Pancreas (tissue), 10 donors: ENCODE results near the gene PAN2. TPM values are rescaled to one million over a fixed set of nuclear protein-coding genes. Genes with fewer than 3 reads are reported as not detected.
A peak's percentile ranks its signal among the peaks of the same experiment; 100 is the strongest.
"Not testable (repeated sequence)": the region's sequence is repeated elsewhere in the genome, so short reads cannot be mapped to it uniquely, and the experiment has no call there.

Source experiments
- ATAC-seq, 4 donors: fragments of 200-7000 bp; cut with Tn5 transposase; one replicate each; pipeline versions ENCODE4 v1.8.0 to v1.9.1; 2020; ENCODE audit warnings: mild to moderate bottlenecking in 4 of 4, moderate library complexity in 4 of 4
- DNase-seq, 6 donors: peaks; one replicate each; pipeline ENCODE4 v3.0.0-alpha.2; 2020
- FAIRE-seq: peaks from 2 replicates; lab custom pipeline; 2012; peaks lifted over from hg19 to GRCh38; lab: Jason Lieb, UNC
- H3K27ac ChIP-seq, 4 donors: fragments of 200-600 bp; sonication (generic); 1 replicate in 3 of 4; 2 replicates in 1 of 4; pipeline versions ENCODE4 v1.5.0 to v1.8.0; 2020
- H3K27me3 ChIP-seq, 4 donors: fragments of 200-600 bp; one replicate each; pipeline ENCODE4 v1.8.0; 2021
- H3K36me3 ChIP-seq, 3 donors: fragments of 200-600 bp; sonication (generic) in 1 of 3; one replicate each; pipeline versions ENCODE4 v1.5.0 to v1.8.0; 2020 to 2021
- H3K4me1 ChIP-seq, 3 donors: fragments of 200-600 bp; one replicate each; pipeline ENCODE4 v1.8.0; 2021
- H3K4me3 ChIP-seq, 4 donors: fragments of 200-600 bp; sonication (generic) in 2 of 4; one replicate each; pipeline versions ENCODE4 v1.5.0 to v1.8.0; 2020 to 2021
- H3K9me3 ChIP-seq, 4 donors: fragments of 200-600 bp; one replicate each; pipeline ENCODE4 v1.8.0; 2021
- CTCF ChIP-seq, 4 donors: fragments of 200-600 bp; sonication (generic) in 3 of 4; IDR thresholded peaks; one replicate each; pipeline versions ENCODE4 v1.5.0 to v1.8.0; 2021; ENCODE audit warnings: antibody characterized with exemption in 4 of 4
- WGBS, 2 donors: extraction: QIAGEN DNeasy Blood & Tissue Kit; methylation state at CpG; one replicate each; pipeline ENCODE4 v1.1.7; 2013; 5-methylcytosine and 5-hydroxymethylcytosine counted together
- intact Hi-C, 3 donors: fragments of 100-400 bp; cut with DNase I; formaldehyde crosslinking; loops; one replicate each; pipeline versions ENCODE4 v1.11.1 to v1.14.2; 2022
- polyA plus RNA-seq, 2 donors: library from polyadenylated mRNA; stranded (reverse); fragments of 200-250 nt; gene quantifications; one replicate each; pipeline ENCODE4 v1.2.3, GENCODE V29; 2013
- total RNA-seq, 6 donors: library from RNA; stranded (reverse); fragmentation: NEBNext Ultra II Directional in 4 of 6; extraction: Animal tissue kit (Norgen Biotek cat#: 25700) in 4 of 6; gene quantifications; one replicate each; pipeline versions ENCODE4 v1.2.1 to v1.2.4, GENCODE V29; 2021 to 2023
- donor health status: healthy with polysubstance abuse.
- donor health status: DM: no; HTN: no; CAD: no; lungs with moderate emphysema.
- donor health status: DM: no; HTN: no; CAD: no.
- donor health status: control.
- donor health status: control.
- donor health status: Bipolar disorder and iron deficiency.
- donor health status: DM: yes; HTN: yes; CAD: no.
- donor health status: DM: no; HTN: no; CAD: no.
- donor health status: DM: no; HTN: no; CAD: no.
- donor health status: DM: yes; HTN: yes; CAD: no.

The PAN2 gene
- total and polyA plus RNA-seq, 8 donors: 24.3 to 111 (median 49.3) TPM

- H3K36me3 ChIP-seq: peaks cover 0 to 85% (median 44%) of the 10 kb centered on the region in 3 donors
- H3K27me3 ChIP-seq: no peaks in the 10 kb centered on the region
- no peak overlapping the region for H3K27ac ChIP-seq
- H3K4me3 ChIP-seq: no peak overlapping the region
- DNase-seq (no peak), FAIRE-seq (no peak), ATAC-seq (no peak)
- WGBS, 2 donors: 93 to 97% methylated on average over 2 of the region's 2 CpGs
- intact Hi-C loops: no loop called here
- H3K4me1 ChIP-seq: no peaks in the 10 kb centered on the region
- no peaks in the 10 kb centered on the region for H3K9me3 ChIP-seq
- TF ChIP-seq CTCF (IDR thresholded peaks at IDR 0.05): no peak
Measured at GRCh38 chr12:56351325-56351724, 17.5 kb upstream of the PAN2 start.

- peaks cover 0 to 84% (median 44%) of the 10 kb centered on the region in 3 donors for H3K36me3 ChIP-seq
- intact Hi-C loops: no loop called here
Measured at GRCh38 chr12:56350662-56351061, 16.9 kb upstream of the PAN2 start.

DNA sequence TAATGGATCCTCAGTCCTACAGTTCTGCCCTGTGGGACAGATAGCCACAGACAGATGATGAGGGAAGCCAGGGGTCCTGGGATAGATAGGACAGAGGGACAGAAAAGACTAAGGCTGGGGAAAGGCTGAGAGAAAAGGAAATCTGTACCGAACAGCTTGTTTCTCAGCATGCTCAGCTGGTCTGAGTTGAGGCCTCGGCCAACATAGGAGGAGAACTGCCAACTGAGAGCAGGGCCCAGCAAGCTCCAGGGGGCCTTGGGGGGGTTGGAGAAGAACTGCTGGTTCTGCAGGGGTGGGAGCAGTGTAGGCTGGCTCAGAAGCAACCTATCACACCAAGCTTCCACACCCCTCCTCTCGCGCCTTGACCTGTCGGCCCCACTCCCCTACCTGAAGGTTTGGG is 15.0 kb upstream of the PAN2 start:
- no peak for TF ChIP-seq CTCF (IDR thresholded peaks at IDR 0.05)
- WGBS, 2 donors: 91 to 97% methylated on average over 5 of the region's 5 CpGs
- no peak for DNase-seq
- Histone ChIP-seq H3K4me3 (no peak overlapping the region), H3K27ac (no peak overlapping the region), H3K27me3 (no peaks in the 10 kb centered on the region), H3K36me3 (peaks cover 0 to 66% (median 27%) of the 10 kb centered on the region in 3 donors), H3K9me3 (no peaks in the 10 kb centered on the region), H3K4me1 (no peaks in the 10 kb centered on the region)
- no peak for FAIRE-seq
- no peak for ATAC-seq
- intact Hi-C loops: no loop called here

More at GRCh38 chr12:56350662-56351061, 16.9 kb upstream of the PAN2 start:
- Histone ChIP-seq H3K4me1 (no peaks in the 10 kb centered on the region), H3K27ac (no peak overlapping the region), H3K4me3 (no peak overlapping the region), H3K27me3 (no peaks in the 10 kb centered on the region), H3K9me3 (no peaks in the 10 kb centered on the region)
- no peak for FAIRE-seq
- 85 to 94% methylated on average over 2 of the region's 2 CpGs for WGBS, 2 donors
- DNase-seq: no peak
- no peak for TF ChIP-seq CTCF (IDR thresholded peaks at IDR 0.05)
- no peak for ATAC-seq

DNA sequence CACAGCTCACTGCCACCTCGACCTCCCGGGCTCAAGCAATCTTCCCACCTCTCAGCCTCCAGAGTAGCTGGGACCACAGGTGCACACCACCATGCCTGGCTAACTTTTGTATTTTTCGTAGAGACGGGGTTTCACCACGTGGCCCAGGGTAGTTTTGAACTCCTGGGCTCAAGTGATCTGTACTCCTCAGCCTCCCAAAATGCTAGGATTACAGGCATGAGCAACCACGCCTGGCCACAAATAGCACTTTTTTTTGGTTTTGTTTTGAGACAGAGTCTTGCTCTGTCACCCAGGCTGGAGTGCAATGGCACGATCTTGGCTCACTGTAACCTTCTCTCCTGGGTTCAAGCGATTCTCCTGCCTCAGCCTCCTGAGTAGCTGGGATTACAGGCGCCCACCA is 13.5 kb upstream of the PAN2 start:
- H3K4me3 ChIP-seq, DNase-seq, H3K27me3 ChIP-seq, H3K4me1 ChIP-seq, FAIRE-seq, H3K9me3 ChIP-seq, intact Hi-C loops, H3K27ac ChIP-seq, ATAC-seq: not testable (repeated sequence)
- H3K36me3 ChIP-seq: peaks cover 0 to 54% (median 31%) of the 10 kb centered on the region in 3 donors
- WGBS, 2 donors: 91 to 96% methylated on average over 9 of the region's 9 CpGs

DNA sequence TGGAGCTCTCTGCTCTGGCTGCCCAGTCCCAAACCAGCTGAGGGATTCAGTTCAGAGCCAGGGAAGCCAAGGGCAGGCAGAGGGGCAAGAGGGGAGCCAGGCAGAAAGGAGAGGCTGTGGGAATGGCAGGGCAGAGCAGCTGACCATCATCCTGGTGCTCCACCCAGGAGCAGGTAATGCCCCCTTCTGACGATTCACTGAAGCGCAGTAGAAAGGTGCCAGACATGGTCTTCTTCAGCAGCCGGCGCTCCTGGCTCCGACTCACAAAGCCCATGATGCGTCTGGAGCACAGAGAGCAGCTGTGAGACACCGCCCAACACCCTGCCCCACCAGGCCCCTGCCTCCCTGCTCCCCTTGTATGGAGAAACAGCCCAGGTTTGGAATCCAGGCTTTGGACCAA is 12.9 kb upstream of the PAN2 start:
- DNase-seq: no peak
- intact Hi-C loops: no loop called here
- H3K27ac ChIP-seq: no peak overlapping the region

DNA sequence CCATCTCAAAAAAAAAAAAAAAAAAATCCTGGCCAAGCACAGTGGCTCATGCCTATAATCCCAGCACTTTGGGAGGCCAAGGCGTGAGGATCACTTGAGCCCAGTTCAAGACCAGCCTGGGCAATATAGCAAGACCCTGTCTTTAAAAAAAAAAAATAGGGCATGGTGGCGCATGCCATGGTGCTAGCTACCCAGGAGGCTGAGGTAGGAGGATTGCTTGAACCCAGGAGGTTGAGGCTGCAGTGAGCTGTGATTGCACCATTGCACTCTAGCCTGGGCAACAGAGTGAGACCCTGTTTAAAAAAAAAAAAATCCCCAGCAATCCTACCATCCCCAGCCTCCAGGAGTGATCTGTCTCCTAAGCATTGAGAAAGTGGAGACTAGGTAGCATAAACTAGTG is 8.5 kb upstream of the PAN2 start:
- intact Hi-C loops: not testable (repeated sequence)

More for the DNA sequence above, 12.9 kb upstream of the PAN2 start:
- no peak for TF ChIP-seq CTCF (IDR thresholded peaks at IDR 0.05)
- H3K4me1 ChIP-seq: no peaks in the 10 kb centered on the region
- H3K36me3 ChIP-seq: peaks cover 0 to 53% (median 31%) of the 10 kb centered on the region in 3 donors
- peak in 2 of 4 donors; percentile 8 to 40 for ATAC-seq
- WGBS, 2 donors: 78 to 79% methylated on average over 7 of the region's 7 CpGs
- H3K27me3 ChIP-seq: no peaks in the 10 kb centered on the region
- no peak overlapping the region for H3K4me3 ChIP-seq
- FAIRE-seq: no peak
- no peaks in the 10 kb centered on the region for H3K9me3 ChIP-seq

More for the DNA sequence above, 8.5 kb upstream of the PAN2 start:
- H3K9me3 ChIP-seq, DNase-seq, H3K27me3 ChIP-seq, H3K4me3 ChIP-seq, ATAC-seq, FAIRE-seq, H3K4me1 ChIP-seq, H3K27ac ChIP-seq: not testable (repeated sequence)
- peaks cover 0 to 13% (median 11%) of the 10 kb centered on the region in 3 donors for H3K36me3 ChIP-seq
- 93 to 98% methylated on average over 2 of the region's 2 CpGs for WGBS, 2 donors
